Measurements from ENCODE around the gene CDC42SE1. TPM values are rescaled to one million over a fixed set of nuclear protein-coding genes. Genes with fewer than 3 reads are reported as not detected.

The CDC42SE1 gene
- total RNA-seq, 4 donors from 2014 or later: 13.2 to 31.7 (median 22.8) TPM

DNA sequence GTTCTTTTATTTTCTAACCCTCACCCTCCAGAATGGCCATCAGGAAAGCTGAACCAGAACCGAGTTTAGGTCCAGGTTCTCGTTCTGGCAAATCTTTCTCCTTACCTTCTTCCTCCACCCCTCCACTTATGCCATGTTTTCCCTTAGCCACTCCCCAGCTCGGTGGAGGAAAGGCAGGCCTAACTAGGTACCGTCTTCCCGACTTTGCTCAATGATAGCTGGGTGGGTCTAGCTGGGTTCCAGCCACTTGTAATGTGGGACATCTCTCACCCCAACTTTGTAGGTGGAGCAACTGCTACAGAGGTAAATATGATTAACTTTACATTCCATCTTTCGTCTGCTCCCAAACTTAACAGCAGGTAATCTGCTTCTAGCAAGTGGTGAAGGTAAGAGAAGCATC is 22.4 kb downstream of the CDC42SE1 start:
- intact Hi-C loops (cut with DNase I; ENCODE audit: low total_unique reads): no loop called here
- no peaks in the 10 kb centered on the region for H3K27me3 ChIP-seq
- no peaks in the 10 kb centered on the region for H3K9me3 ChIP-seq
- ATAC-seq (no peak), DNase-seq (no peak)
- no peak overlapping the region for H3K4me3 ChIP-seq
- no peaks in the 10 kb centered on the region for H3K4me1 ChIP-seq
- TF ChIP-seq, protein P1, sequence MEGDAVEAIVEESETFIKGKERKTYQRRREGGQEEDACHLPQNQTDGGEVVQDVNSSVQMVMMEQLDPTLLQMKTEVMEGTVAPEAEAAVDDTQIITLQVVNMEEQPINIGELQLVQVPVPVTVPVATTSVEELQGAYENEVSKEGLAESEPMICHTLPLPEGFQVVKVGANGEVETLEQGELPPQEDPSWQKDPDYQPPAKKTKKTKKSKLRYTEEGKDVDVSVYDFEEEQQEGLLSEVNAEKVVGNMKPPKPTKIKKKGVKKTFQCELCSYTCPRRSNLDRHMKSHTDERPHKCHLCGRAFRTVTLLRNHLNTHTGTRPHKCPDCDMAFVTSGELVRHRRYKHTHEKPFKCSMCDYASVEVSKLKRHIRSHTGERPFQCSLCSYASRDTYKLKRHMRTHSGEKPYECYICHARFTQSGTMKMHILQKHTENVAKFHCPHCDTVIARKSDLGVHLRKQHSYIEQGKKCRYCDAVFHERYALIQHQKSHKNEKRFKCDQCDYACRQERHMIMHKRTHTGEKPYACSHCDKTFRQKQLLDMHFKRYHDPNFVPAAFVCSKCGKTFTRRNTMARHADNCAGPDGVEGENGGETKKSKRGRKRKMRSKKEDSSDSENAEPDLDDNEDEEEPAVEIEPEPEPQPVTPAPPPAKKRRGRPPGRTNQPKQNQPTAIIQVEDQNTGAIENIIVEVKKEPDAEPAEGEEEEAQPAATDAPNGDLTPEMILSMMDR (IDR thresholded peaks at IDR 0.05 in 4 of 5, conservative IDR thresholded peaks at IDR 0.05 in 1 of 5): no peak
- TF ChIP-seq POLR2A (IDR thresholded peaks at IDR 0.05): no peak
- in situ Hi-C loops (cut with MboI; ENCODE audit: low sequenced_read_pairs in 4 of 4): no loop called here
- no peak overlapping the region for H3K27ac ChIP-seq
- peaks cover 0 to 23% of the 10 kb centered on the region in 2 donors for H3K36me3 ChIP-seq

DNA sequence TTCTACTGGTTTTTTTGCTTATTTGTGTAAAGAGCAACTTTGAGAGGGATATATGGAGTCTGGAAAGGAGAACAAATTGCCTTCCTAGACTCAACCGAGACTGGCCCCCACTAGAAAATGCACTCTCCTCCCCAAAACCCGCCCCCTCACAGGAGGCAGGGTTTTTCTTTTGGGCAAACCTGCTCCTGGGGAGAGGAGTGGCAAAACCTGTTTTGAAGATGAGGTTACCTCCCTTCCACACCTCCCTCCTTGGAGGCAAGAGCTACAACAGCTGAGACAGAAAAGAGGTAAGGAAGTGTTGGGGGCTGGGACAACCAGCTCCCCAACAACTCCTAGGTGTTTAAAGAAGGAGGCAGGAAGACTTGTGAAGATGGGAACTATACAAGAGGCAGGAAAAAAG is 23.1 kb downstream of the CDC42SE1 start, which contains the start of gene BNIPL:
Gene BNIPL (plus strand): TSS at position 231 of the 400 bp plus-strand sequence. CDS start 140 bp downstream, at position 371.
- DNase-seq: no peak

DNA sequence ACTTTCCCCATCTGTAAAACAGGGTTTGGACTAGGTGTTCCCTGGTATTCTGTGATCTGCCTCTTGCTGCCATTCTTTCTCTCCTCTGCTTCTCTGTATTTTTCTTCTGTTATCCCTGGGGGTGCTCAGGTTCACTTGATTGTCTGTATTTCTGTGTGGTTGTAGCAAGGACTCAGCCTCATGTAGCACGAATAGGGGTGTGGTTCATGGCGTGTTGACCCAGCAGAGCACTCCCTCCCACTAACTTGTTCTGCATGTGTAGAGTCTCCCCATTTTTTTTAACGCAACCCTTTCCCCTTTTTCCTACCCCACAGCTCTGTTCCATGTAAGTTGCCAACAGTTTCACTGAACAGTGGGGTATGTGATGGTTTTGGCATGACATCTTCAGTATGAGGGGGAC is 24.3 kb downstream of the CDC42SE1 start:
- no peak overlapping the region for H3K27ac ChIP-seq
- no peak for ATAC-seq
- no peaks in the 10 kb centered on the region for H3K4me1 ChIP-seq
- H3K36me3 ChIP-seq: peaks cover 0 to 36% of the 10 kb centered on the region in 2 donors
- in situ Hi-C loops (cut with MboI; ENCODE audit: low sequenced_read_pairs in 4 of 4) (no loop called here), intact Hi-C loops (cut with DNase I; ENCODE audit: low total_unique reads) (no loop called here)
- H3K27me3 ChIP-seq: no peaks in the 10 kb centered on the region
- no peak for DNase-seq
- no peak for TF ChIP-seq POLR2A (IDR thresholded peaks at IDR 0.05)
- TF ChIP-seq, protein P1 (IDR thresholded peaks at IDR 0.05 in 4 of 5, conservative IDR thresholded peaks at IDR 0.05 in 1 of 5): no peak
- no peaks in the 10 kb centered on the region for H3K9me3 ChIP-seq
- no peak overlapping the region for H3K4me3 ChIP-seq

More for the DNA sequence above, 23.1 kb downstream of the CDC42SE1 start, which contains the start of gene BNIPL:
- H3K36me3 ChIP-seq: peaks cover 0 to 25% of the 10 kb centered on the region in 2 donors
- H3K9me3 ChIP-seq: no peaks in the 10 kb centered on the region
- H3K4me3 ChIP-seq: no peak within 1 kb of the TSS
- ATAC-seq: no peak
- no peaks in the 10 kb centered on the region for H3K27me3 ChIP-seq
- in situ Hi-C loops (cut with MboI; ENCODE audit: low sequenced_read_pairs in 4 of 4): no loop called here
- intact Hi-C loops (cut with DNase I; ENCODE audit: low total_unique reads): no loop called here
- no peak within 1 kb of the TSS for H3K27ac ChIP-seq
- no peaks in the 10 kb centered on the region for H3K4me1 ChIP-seq
- TF ChIP-seq POLR2A (IDR thresholded peaks at IDR 0.05): no peak
- TF ChIP-seq, protein P1 (IDR thresholded peaks at IDR 0.05 in 4 of 5, conservative IDR thresholded peaks at IDR 0.05 in 1 of 5): no peak

DNA sequence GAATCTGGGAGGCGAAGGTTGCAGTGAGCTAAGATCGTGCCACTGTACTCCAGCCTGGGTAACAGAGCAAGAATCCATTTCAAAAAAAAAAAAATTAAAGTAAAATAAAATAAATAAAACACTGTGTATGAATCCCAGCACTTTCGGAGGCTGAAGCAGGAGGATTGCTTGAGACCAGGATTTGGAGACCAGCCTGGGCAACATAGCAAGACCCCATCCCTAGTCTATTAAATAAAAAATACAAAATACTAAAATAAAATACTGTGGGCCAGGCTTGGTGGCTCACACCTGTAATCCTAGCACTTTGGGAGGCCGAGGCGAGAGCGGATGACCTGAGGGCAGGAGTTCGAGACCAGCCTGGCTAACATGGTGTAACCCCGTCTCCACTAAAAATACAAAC is 27.3 kb downstream of the CDC42SE1 start:
- Histone ChIP-seq H3K27me3 (no peaks in the 10 kb centered on the region), H3K4me3 (no peak overlapping the region), H3K4me1 (no peaks in the 10 kb centered on the region), H3K27ac (no peak overlapping the region), H3K36me3 (peaks cover 0 to 64% of the 10 kb centered on the region in 2 donors), H3K9me3 (no peaks in the 10 kb centered on the region)
- no peak for DNase-seq
- no peak for ATAC-seq
- intact Hi-C loops (cut with DNase I; ENCODE audit: low total_unique reads): no loop called here
- in situ Hi-C loops (cut with MboI; ENCODE audit: low sequenced_read_pairs in 4 of 4): no loop called here
- TF ChIP-seq, protein P1 (IDR thresholded peaks at IDR 0.05 in 4 of 5, conservative IDR thresholded peaks at IDR 0.05 in 1 of 5): no peak
- TF ChIP-seq POLR2A (IDR thresholded peaks at IDR 0.05): no peak

DNA sequence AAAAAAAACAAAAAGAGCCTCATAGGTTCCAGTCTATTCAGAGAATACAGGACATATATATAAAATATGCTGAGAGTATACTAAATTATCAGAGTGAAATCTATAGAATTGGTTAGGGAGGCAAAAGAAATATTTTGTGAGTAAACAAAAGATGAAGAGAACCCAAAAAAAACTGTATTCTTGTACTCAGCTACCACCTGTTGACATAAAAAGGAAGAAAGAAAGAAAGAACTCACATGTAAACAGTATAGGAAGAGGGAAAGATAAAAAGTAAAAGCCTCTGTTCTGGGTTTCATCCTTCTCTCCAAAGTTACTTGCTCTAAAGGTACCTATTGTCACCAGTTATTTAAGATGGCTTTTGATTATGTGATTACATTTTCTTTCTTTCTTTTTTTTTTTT is 33.0 kb downstream of the CDC42SE1 start:
- no peak overlapping the region for H3K4me3 ChIP-seq
- DNase-seq: no peak
- in situ Hi-C loops (cut with MboI; ENCODE audit: low sequenced_read_pairs in 4 of 4): no loop called here
- H3K9me3 ChIP-seq: no peaks in the 10 kb centered on the region
- no peak overlapping the region for H3K27ac ChIP-seq
- TF ChIP-seq, protein P1 (IDR thresholded peaks at IDR 0.05 in 4 of 5, conservative IDR thresholded peaks at IDR 0.05 in 1 of 5): no peak
- TF ChIP-seq POLR2A (IDR thresholded peaks at IDR 0.05): no peak
- ATAC-seq: no peak
- intact Hi-C loops (cut with DNase I; ENCODE audit: low total_unique reads): no loop called here
- H3K4me1 ChIP-seq: peaks cover 16 to 21% of the 10 kb centered on the region in 2 donors
- no peaks in the 10 kb centered on the region for H3K27me3 ChIP-seq
- H3K36me3 ChIP-seq: peaks cover 0 to 56% of the 10 kb centered on the region in 2 donors
